Subcutaneous adipose tissue (tissue), 4 donors: Measurements from ENCODE around the gene CEMIP. TPM values are rescaled to one million over a fixed set of nuclear protein-coding genes. Genes with fewer than 3 reads are reported as not detected.

Experiments used
- CTCF ChIP-seq: fragments of 450-650 bp; IDR thresholded peaks from one replicate; pipeline ENCODE4 v1.5.1; 2016; ENCODE audit warnings: low read depth, mild to moderate bottlenecking, control low read depth, antibody characterized with exemption, moderate library complexity
- total RNA-seq, 4 donors: library from RNA; depleted of rRNA; stranded (reverse); fragments of >200 nt; gene quantifications; one replicate each; pipeline ENCODE4 v1.1.0, GENCODE V29; 2016

CEMIP gene
- total RNA-seq, 4 donors from 2014 or later = 0.17 TPM; not detected in 3

- TF ChIP-seq CTCF = no peak
These were observed 115.9 kb downstream of the CEMIP start for GRCh38 chr15:80895091-80895490.

DNA sequence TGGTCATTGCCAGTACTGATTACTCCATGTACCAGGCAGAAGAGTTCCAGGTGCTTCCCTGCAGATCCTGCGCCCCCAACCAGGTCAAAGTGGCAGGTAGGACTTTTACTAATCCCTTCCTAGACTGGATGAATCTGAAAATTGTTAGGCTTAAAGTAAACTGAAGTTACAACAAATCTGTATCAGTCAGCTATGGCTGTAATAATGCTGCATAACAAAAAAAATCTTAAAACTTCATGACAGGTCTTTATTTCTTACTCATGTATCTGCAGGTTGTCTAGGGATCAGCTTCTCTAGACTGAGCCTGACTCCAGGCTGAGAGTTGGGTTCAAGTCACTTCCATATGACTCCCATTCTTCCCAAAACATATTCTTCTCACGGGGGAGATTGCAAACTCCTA lies 116.8 kb downstream of the CEMIP start:
- TF ChIP-seq CTCF = no peak

DNA sequence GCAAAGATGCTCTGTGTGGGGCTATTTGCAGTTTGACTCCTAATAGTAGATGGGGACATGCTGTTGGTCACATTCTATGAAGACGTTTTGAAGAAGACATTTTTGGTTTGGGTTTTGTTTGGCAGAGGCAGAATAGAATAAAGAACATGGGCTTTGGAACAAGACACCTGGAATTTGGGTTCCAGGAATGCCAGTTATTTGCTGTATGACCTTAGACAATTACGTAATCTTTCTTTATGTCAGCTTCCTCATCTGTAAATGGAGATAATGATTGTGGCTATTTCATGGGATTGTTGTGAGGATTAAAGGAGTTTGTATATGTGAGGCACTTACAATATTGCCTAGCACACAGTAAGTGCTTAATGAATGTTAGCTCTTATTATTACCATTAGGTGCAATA lies 118.9 kb downstream of the CEMIP start:
- TF ChIP-seq CTCF = no peak

GRCh38 chr15:80902298-80902801 lies 123.2 kb downstream of the CEMIP start:
- TF ChIP-seq CTCF = no peak

- no peak for TF ChIP-seq CTCF
These were observed 125.8 kb downstream of the CEMIP start for GRCh38 chr15:80904998-80905397.

- no peak for TF ChIP-seq CTCF
These were observed 127.1 kb downstream of the CEMIP start for GRCh38 chr15:80906159-80906766.

DNA sequence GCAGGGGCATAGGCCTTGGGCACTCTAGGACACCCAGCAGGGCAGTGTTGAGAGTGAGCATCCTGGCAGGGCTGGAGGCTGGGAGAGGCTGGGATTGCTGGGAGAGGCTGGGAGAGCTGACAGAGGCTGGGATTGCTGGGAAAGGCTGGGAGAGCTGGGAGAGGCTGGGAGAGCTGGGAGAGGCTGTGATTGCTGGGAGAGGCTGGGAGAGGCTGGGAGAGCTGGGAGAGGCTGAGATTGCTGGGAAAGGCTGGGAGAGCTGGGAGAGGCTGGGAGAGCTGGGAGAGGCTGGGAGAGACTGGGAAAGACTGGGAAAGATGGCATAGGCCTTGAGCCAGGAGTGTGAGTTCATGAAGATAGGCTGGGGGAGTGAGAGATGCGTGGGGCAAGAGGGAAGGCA lies 132.7 kb downstream of the CEMIP start:
- TF ChIP-seq CTCF = no peak
